Central memory CD8-positive, alpha-beta T cell (primary cell): ENCODE data around the gene CD101.

Source experiments
- ATAC-seq: fragments of 150-1000 bp; cut with Tn5 transposase; replicated peaks from 2 replicates; pipeline ENCODE4 v1.10.0; 2022; ENCODE audit warnings: mild to moderate bottlenecking, moderate FRiP score, moderate number of reproducible peaks; ENCODE audit not compliant: poor library complexity, severe bottlenecking; ENCODE audit errors: extremely low read depth
- DNase-seq, 2 donors: peaks; one replicate each; pipeline ENCODE4 v3.0.0; 2021; ENCODE audit warnings: low spot score in 2 of 2
- H3K27ac Mint-ChIP-seq: one replicate; pipeline ENCODE4 v1.8.0; 2022; ENCODE audit warnings: low read depth, mild to moderate bottlenecking, moderate library complexity, mixed read lengths
- H3K27me3 Mint-ChIP-seq: one replicate; pipeline ENCODE4 v1.8.0; 2022; ENCODE audit warnings: mixed read lengths
- H3K36me3 Mint-ChIP-seq: one replicate; pipeline ENCODE4 v1.8.0; 2022; ENCODE audit warnings: mild to moderate bottlenecking, moderate library complexity, mixed read lengths; ENCODE audit not compliant: insufficient read depth
- H3K4me1 Mint-ChIP-seq: one replicate; pipeline ENCODE4 v1.8.0; 2022; ENCODE audit warnings: mixed read lengths
- H3K4me3 Mint-ChIP-seq: one replicate; pipeline ENCODE4 v1.8.0; 2022; ENCODE audit warnings: mild to moderate bottlenecking, moderate library complexity, mixed read lengths
- H3K9me3 Mint-ChIP-seq: one replicate; pipeline ENCODE4 v1.8.0; 2022; ENCODE audit warnings: mixed read lengths

Gene CD101

GRCh38 chr1:117029685-117030084 lies 28.1 kb downstream of the CD101 start:
- ATAC-seq: no peak
- H3K4me1 Mint-ChIP-seq: peaks cover 5% of the 10 kb centered on the region
- H3K9me3 Mint-ChIP-seq: no peaks in the 10 kb centered on the region
- H3K27ac Mint-ChIP-seq: no peak overlapping the region
- no peak overlapping the region for H3K4me3 Mint-ChIP-seq
- no peak for DNase-seq
- peaks cover 2% of the 10 kb centered on the region for H3K36me3 Mint-ChIP-seq
- no peaks in the 10 kb centered on the region for H3K27me3 Mint-ChIP-seq

- H3K36me3 Mint-ChIP-seq: peaks cover 4% of the 10 kb centered on the region
- DNase-seq (no peak), ATAC-seq (no peak)
- no peaks in the 10 kb centered on the region for H3K27me3 Mint-ChIP-seq
- no peaks in the 10 kb centered on the region for H3K9me3 Mint-ChIP-seq
- no peak overlapping the region for H3K27ac Mint-ChIP-seq
- H3K4me3 Mint-ChIP-seq: no peak overlapping the region
- H3K4me1 Mint-ChIP-seq: peaks cover 5% of the 10 kb centered on the region
These were observed 28.8 kb downstream of the CD101 start for GRCh38 chr1:117030271-117030877.

GRCh38 chr1:117032266-117032665 lies 30.7 kb downstream of the CD101 start:
- peaks cover 6% of the 10 kb centered on the region for H3K36me3 Mint-ChIP-seq
- no peak for ATAC-seq
- no peaks in the 10 kb centered on the region for H3K27me3 Mint-ChIP-seq
- H3K4me1 Mint-ChIP-seq: peaks cover 5% of the 10 kb centered on the region
- H3K27ac Mint-ChIP-seq: no peak overlapping the region
- DNase-seq: no peak
- H3K4me3 Mint-ChIP-seq: no peak overlapping the region
- no peaks in the 10 kb centered on the region for H3K9me3 Mint-ChIP-seq

GRCh38 chr1:117032681-117033539 lies 31.4 kb downstream of the CD101 start:
- no peaks in the 10 kb centered on the region for H3K9me3 Mint-ChIP-seq
- DNase-seq (no peak), ATAC-seq (no peak)
- H3K4me3 Mint-ChIP-seq: no peak overlapping the region
- peaks cover 6% of the 10 kb centered on the region for H3K36me3 Mint-ChIP-seq
- no peak overlapping the region for H3K27ac Mint-ChIP-seq
- no peaks in the 10 kb centered on the region for H3K27me3 Mint-ChIP-seq
- peaks cover 5% of the 10 kb centered on the region for H3K4me1 Mint-ChIP-seq

- Mint-ChIP-seq H3K27me3 (no peaks in the 10 kb centered on the region), H3K4me1 (peaks cover 5% of the 10 kb centered on the region), H3K4me3 (no peak overlapping the region), H3K36me3 (peaks cover 6% of the 10 kb centered on the region), H3K9me3 (no peaks in the 10 kb centered on the region), H3K27ac (no peak overlapping the region)
- ATAC-seq: no peak
- DNase-seq: no peak
These were observed 32.2 kb downstream of the CD101 start for GRCh38 chr1:117033772-117034171.

- H3K27ac Mint-ChIP-seq: no peak overlapping the region
These were observed 33.3 kb downstream of the CD101 start for GRCh38 chr1:117034791-117035290.

GRCh38 chr1:117036018-117036461 lies 34.5 kb downstream of the CD101 start:
- ATAC-seq (no peak), DNase-seq (no peak)
- H3K4me3 Mint-ChIP-seq: no peak overlapping the region

More at GRCh38 chr1:117034791-117035290, 33.3 kb downstream of the CD101 start:
- Mint-ChIP-seq H3K4me3 (no peak overlapping the region), H3K27me3 (no peaks in the 10 kb centered on the region), H3K4me1 (peaks cover 5% of the 10 kb centered on the region), H3K9me3 (no peaks in the 10 kb centered on the region), H3K36me3 (peaks cover 6% of the 10 kb centered on the region)
- DNase-seq (no peak), ATAC-seq (no peak)

GRCh38 chr1:117037802-117038201 lies 36.2 kb downstream of the CD101 start:
- ATAC-seq (no peak), DNase-seq (no peak)
- H3K9me3 Mint-ChIP-seq: no peaks in the 10 kb centered on the region
- H3K4me1 Mint-ChIP-seq: peaks cover 4% of the 10 kb centered on the region
- no peak overlapping the region for H3K27ac Mint-ChIP-seq
- H3K27me3 Mint-ChIP-seq: no peaks in the 10 kb centered on the region
- peaks cover 5% of the 10 kb centered on the region for H3K36me3 Mint-ChIP-seq
- no peak overlapping the region for H3K4me3 Mint-ChIP-seq

More at GRCh38 chr1:117036018-117036461, 34.5 kb downstream of the CD101 start:
- no peak overlapping the region for H3K27ac Mint-ChIP-seq
- peaks cover 5% of the 10 kb centered on the region for H3K4me1 Mint-ChIP-seq
- H3K27me3 Mint-ChIP-seq: no peaks in the 10 kb centered on the region
- peaks cover 5% of the 10 kb centered on the region for H3K36me3 Mint-ChIP-seq
- no peaks in the 10 kb centered on the region for H3K9me3 Mint-ChIP-seq

GRCh38 chr1:117038236-117038635 lies 36.7 kb downstream of the CD101 start:
- Mint-ChIP-seq H3K36me3 (peaks cover 5% of the 10 kb centered on the region), H3K4me3 (no peak overlapping the region), H3K27ac (no peak overlapping the region), H3K4me1 (no peaks in the 10 kb centered on the region), H3K9me3 (no peaks in the 10 kb centered on the region), H3K27me3 (no peaks in the 10 kb centered on the region)
- no peak for ATAC-seq
- no peak for DNase-seq

- Mint-ChIP-seq H3K36me3 (no peaks in the 10 kb centered on the region), H3K4me1 (peaks cover 9% of the 10 kb centered on the region)
These were observed 42.7 kb downstream of the CD101 start for GRCh38 chr1:117044217-117044616.

GRCh38 chr1:117045644-117046043 lies 44.1 kb downstream of the CD101 start:
- ATAC-seq (no peak), DNase-seq (no peak)
- H3K27me3 Mint-ChIP-seq: no peaks in the 10 kb centered on the region
- H3K36me3 Mint-ChIP-seq: no peaks in the 10 kb centered on the region
- peaks cover 10% of the 10 kb centered on the region for H3K4me1 Mint-ChIP-seq
- no peaks in the 10 kb centered on the region for H3K9me3 Mint-ChIP-seq
- no peak overlapping the region for H3K4me3 Mint-ChIP-seq
- H3K27ac Mint-ChIP-seq: no peak overlapping the region

More at GRCh38 chr1:117044217-117044616, 42.7 kb downstream of the CD101 start:
- H3K4me3 Mint-ChIP-seq: no peak overlapping the region
- ATAC-seq (no peak), DNase-seq (no peak)
- H3K27me3 Mint-ChIP-seq: no peaks in the 10 kb centered on the region
- no peak overlapping the region for H3K27ac Mint-ChIP-seq
- H3K9me3 Mint-ChIP-seq: no peaks in the 10 kb centered on the region

GRCh38 chr1:117046781-117047180 lies 45.2 kb downstream of the CD101 start:
- H3K9me3 Mint-ChIP-seq: no peaks in the 10 kb centered on the region
- ATAC-seq: no peak

GRCh38 chr1:117047271-117047670 lies 45.7 kb downstream of the CD101 start:
- no peak overlapping the region for H3K27ac Mint-ChIP-seq
- ATAC-seq: no peak
- peaks cover 22% of the 10 kb centered on the region for H3K4me1 Mint-ChIP-seq
- no peaks in the 10 kb centered on the region for H3K27me3 Mint-ChIP-seq
- no peak overlapping the region for H3K4me3 Mint-ChIP-seq
- no peaks in the 10 kb centered on the region for H3K9me3 Mint-ChIP-seq
- DNase-seq: no peak
- H3K36me3 Mint-ChIP-seq: no peaks in the 10 kb centered on the region

More at GRCh38 chr1:117046781-117047180, 45.2 kb downstream of the CD101 start:
- no peak for DNase-seq
- Mint-ChIP-seq H3K4me1 (peaks cover 18% of the 10 kb centered on the region), H3K36me3 (no peaks in the 10 kb centered on the region), H3K27me3 (no peaks in the 10 kb centered on the region), H3K27ac (no peak overlapping the region), H3K4me3 (no peak overlapping the region)
